ENCODE measurements around the gene COX10.

- TF ChIP-seq POLR2A (IDR thresholded peaks at IDR 0.05): peak; percentile 86 to 91
- TF ChIP-seq CTCF (IDR thresholded peaks at IDR 0.05): no peak
Observed at GRCh38 chr17:14069251-14070021, at the start of gene COX10.
